GM12872 (cell line): ENCODE results near the gene CDKN1C.

ENCODE experiments used
- TF ChIP-seq, protein P1 (sequence below): IDR thresholded peaks from 3 replicates; pipeline ENCODE4 v1.5.1; 2011; ENCODE audit warnings: low read depth, mild to moderate bottlenecking, low read length, moderate library complexity; ENCODE audit not compliant: insufficient read depth

The CDKN1C gene

DNA sequence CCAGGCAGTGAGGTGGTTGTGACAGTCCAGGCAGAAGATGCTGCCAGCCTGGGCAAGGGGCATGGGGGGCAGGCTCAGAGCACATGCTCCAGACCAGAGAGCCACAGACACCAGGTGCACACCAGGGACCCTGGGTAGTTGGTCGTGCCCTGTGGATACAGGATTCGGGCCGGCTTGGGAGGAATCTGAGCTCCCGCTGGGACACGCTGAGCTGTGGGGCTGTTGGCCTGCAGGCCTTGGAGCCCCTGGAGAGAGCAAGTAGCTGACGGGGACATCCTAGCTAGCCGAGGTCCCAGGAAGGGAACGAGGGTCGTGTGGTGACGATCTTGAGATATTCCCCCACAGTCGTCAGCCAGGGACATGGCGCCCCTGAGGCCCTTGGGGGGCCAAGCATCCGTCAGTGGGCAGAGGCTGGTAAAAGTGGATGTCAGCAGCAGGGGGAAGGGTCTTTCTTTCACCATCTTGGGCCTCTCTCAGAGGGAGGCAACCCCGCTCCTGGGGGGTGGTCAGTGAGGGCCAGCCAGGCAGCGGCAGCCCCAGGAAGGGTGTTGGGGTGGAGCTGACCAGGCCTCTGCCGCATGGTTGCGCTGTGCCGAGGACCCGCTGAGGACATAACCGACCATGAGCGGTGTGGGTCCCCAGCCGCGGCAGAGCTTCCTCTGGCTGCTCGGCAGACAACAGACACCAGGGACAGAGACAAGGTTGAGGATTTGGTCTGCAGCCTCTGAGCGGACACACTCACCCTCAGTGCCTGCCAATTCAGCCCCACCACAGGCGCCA, 44.0 kb downstream of the CDKN1C start:
- TF ChIP-seq, protein P1, sequence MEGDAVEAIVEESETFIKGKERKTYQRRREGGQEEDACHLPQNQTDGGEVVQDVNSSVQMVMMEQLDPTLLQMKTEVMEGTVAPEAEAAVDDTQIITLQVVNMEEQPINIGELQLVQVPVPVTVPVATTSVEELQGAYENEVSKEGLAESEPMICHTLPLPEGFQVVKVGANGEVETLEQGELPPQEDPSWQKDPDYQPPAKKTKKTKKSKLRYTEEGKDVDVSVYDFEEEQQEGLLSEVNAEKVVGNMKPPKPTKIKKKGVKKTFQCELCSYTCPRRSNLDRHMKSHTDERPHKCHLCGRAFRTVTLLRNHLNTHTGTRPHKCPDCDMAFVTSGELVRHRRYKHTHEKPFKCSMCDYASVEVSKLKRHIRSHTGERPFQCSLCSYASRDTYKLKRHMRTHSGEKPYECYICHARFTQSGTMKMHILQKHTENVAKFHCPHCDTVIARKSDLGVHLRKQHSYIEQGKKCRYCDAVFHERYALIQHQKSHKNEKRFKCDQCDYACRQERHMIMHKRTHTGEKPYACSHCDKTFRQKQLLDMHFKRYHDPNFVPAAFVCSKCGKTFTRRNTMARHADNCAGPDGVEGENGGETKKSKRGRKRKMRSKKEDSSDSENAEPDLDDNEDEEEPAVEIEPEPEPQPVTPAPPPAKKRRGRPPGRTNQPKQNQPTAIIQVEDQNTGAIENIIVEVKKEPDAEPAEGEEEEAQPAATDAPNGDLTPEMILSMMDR, result no peak

DNA sequence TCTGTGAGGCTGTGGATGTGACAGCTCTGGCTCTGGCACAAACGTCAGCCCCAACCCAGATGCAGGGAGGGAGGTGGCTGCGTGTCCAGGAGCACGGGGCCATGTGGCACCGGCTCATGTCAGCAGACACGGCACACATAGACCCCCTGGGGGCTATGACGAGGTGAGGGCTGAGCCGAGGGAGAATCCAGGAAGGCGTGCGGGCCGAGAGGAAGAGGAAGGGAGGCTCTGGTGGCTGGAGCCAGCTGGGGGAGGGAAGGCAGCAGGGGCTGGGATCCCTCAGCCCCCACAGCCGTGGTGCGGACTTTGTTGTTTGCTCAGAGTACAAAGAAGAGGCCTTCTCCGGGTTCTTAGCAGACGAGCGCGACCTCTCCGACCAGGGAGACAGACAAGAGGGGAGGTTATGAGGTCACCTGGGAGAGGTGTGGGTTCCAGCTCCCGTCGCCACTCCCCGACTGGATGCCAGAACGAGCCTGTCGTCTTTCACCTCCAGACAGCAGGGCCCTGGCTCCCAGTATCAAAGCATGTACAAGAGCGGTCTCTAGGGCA, 46.1 kb downstream of the CDKN1C start:
- TF ChIP-seq, protein P1, result no peak

DNA sequence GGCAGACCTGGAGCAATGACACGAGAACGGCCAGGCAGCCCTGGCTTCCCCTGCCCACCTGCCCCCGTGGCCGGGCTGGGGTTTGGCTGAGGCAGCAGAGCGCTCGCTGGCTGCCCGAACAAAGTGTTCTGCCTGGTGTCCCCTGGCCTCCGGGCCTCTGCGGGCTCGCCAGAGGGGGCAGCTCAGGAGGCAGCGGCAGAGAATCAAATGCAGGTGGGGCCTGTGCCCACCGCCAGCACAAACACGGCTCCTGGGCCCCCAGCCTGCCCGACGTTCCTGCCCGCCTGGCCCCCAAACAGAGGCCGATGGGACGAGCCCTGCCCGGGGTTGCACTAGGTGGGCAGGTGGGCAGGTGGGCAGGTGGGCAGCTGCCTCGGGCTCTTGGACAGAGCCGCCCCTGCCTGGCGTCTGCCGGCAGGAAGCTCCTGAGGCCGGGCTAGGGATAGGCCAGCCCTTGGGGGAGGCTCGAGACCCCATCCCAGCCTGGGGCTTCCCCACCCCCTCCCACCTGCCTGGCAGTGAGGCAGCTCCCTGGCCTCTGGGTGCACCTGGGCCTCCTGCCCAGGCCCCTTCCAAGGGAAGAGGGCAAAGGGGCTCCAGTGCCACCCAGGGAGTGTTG, 46.8 kb downstream of the CDKN1C start:
- TF ChIP-seq, protein P1, result no peak

DNA sequence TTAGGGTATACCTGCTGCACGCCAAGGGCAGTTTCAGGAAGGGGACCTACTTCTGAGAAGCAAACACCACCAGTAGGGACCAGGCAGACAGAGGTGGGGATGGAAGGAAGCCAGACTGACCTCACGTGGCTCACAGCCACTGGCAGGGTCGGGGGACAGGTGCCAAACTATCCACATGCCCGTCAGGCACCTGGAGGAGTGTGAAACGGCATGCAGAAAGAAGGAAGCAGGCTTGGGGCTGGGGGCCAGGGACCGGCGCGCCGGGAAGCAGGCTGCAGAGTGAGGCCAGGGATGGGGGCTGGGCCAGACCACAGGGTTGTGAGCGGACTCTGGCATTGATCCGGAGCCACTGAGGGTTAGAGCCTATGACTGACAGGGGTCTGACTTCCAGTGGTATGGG, 47.5 kb downstream of the CDKN1C start:
- TF ChIP-seq, protein P1, result no peak

DNA sequence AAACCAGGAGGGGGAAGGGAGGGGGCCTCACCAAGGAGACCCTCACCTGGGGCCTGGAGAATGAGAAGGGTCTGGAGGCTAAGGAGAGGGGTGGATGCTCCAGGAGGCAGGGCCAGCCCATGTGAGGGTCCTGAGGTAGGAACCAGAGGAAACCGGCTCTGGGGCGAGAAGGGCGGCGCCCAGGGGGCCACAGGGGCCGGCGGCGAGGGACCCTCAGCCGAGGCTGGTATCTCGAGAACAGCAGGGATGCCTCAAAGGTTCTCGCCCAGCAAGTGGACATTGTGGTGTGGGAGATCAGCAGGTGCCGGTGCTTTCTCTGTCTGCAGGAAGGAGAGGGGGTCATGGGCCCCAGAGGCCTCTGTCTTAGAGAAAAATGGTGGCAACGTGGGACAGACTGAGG, 47.9 kb downstream of the CDKN1C start:
- TF ChIP-seq, protein P1, result no peak

DNA sequence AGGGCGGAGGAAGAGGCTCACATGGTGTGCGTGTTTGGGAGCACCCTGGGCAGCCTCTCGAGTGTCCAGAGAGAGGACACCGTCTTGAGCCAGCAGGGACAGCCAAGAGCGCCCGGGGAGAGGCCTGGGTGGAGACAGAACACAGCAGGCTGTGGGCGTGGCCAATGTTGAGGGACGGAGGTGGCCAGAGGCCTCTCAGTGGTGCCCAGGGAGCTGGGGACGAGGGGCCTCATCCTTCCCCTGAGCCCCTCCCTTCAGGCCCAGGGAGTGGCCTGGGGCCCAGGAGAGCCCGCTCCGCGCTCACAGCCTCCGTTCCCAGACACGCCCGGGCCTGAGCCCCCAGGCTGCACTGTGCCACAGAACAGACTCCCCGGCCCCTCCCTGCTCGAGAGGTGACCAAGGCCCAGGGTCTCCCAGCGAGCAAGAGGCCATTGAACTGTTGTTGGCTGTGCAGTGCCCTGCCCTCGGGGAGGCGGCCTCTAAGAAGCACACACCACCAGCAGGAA, 48.4 kb downstream of the CDKN1C start:
- TF ChIP-seq, protein P1, result no peak

DNA sequence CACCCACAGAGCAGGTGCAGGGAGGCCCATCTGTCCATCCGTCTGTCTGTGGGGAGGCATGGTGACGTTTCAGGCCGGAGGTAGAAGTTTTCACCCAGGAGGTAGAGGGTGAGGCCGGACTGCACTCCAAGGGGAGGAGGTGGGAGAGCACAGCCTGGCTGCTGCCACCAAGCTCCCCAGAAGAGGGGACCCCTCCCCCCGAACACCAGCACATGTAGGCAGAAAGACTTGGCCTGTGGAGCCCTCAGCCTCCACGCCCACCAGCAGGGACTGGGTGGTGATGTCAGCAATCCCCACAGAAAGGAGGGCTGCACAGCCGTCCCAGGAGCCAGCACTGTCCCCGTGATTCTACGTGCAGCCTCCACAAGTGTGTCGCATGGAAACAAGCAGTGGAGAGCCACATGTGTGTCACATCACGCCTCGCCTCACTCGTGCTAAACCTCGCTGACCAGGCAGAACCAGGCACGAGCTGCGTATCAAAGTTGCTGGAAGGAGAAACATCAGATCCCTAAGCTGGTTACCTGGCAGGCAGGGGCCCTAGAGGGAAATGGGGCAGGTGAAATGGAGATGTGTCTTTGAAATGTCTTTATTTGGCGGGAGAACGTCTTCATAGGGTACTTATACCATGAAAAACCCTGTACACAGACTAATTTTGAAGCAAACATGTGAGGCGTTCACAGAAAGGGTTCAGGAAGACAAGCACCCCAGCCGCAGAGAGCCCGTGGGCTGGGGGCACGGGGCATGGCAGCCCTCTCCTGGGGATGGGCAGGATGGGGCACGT, 49.1 kb downstream of the CDKN1C start:
- TF ChIP-seq, protein P1, result no peak
